ENCODE data around the gene MYO5C.
"Not testable (repeated sequence)": the region's sequence is repeated elsewhere in the genome, so short reads cannot be mapped to it uniquely, and the experiment has no call there.

The MYO5C gene

DNA sequence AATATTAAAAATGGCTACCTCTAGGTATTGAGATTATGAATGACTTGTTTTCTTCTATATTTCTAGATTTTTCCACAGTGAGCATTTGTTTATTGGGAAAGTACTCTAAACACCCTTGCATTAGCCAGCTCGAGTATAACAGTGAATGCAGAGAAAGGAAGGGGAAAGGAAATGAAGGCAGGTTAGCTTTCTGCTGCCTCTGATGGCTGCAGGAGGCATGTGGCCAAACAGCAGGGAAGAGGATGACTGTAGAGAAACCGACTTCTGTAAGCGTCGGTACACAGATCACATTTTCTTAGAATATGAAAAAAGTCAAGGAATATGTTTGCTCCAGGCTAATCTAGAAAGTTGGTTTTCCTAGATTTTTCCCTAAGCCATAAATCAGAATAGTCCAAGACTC lies 124.2 kb downstream of the MYO5C start:
- TF ChIP-seq, protein P1, sequence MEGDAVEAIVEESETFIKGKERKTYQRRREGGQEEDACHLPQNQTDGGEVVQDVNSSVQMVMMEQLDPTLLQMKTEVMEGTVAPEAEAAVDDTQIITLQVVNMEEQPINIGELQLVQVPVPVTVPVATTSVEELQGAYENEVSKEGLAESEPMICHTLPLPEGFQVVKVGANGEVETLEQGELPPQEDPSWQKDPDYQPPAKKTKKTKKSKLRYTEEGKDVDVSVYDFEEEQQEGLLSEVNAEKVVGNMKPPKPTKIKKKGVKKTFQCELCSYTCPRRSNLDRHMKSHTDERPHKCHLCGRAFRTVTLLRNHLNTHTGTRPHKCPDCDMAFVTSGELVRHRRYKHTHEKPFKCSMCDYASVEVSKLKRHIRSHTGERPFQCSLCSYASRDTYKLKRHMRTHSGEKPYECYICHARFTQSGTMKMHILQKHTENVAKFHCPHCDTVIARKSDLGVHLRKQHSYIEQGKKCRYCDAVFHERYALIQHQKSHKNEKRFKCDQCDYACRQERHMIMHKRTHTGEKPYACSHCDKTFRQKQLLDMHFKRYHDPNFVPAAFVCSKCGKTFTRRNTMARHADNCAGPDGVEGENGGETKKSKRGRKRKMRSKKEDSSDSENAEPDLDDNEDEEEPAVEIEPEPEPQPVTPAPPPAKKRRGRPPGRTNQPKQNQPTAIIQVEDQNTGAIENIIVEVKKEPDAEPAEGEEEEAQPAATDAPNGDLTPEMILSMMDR (conservative IDR thresholded peaks at IDR 0.05), result no peak
- no peak for TF ChIP-seq ZFX (IDR thresholded peaks at IDR 0.05)
- no peak overlapping the region for H3K27ac ChIP-seq

DNA sequence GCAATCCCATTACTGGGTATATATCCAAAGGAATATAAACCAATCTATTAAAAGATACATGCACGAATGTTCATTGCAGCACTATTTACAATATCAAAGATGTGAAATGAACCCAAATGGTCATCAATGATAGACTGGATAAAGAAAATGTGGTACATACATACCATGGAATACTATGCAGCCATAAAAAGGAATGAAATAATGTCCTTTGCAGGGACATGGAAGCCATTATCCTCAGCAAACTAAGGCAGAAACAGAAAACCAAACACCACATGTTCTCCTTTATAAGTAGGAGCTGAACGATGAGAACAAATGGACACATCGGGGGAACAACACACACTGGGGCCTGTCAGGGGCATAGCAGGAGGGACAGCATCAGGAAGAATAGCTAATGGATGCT lies 125.4 kb downstream of the MYO5C start:
- H3K27ac ChIP-seq, result not testable (repeated sequence)

DNA sequence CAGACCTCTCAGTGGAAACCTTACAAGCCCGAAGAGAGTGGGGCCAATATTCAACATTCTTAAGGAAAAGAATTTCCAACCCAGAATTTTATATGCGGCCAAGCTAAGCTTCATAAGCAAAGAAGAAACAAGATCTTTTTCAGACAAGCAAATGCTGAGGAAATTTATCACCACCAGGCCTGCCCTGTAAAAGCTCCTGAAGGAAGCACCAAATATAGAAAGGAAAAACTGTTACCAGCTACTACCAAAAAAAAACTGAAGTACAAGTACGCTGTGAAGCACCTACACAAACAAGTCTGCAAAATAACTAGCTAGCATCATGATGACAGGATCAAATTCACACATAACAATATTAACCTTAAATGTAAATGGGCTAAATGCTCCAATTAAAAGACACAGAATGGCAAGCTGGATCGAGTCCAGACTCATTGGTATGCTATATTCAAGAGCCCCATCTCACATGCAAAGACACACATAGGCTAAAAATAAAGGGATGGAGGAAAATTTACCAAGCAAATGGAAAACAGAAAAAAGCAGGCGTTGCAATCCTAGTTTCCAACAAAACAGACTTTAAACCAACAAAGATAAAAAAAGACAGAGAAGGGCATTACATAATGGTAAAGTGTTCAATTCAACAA lies 130.0 kb downstream of the MYO5C start:
- not testable (repeated sequence) for H3K27ac ChIP-seq

DNA sequence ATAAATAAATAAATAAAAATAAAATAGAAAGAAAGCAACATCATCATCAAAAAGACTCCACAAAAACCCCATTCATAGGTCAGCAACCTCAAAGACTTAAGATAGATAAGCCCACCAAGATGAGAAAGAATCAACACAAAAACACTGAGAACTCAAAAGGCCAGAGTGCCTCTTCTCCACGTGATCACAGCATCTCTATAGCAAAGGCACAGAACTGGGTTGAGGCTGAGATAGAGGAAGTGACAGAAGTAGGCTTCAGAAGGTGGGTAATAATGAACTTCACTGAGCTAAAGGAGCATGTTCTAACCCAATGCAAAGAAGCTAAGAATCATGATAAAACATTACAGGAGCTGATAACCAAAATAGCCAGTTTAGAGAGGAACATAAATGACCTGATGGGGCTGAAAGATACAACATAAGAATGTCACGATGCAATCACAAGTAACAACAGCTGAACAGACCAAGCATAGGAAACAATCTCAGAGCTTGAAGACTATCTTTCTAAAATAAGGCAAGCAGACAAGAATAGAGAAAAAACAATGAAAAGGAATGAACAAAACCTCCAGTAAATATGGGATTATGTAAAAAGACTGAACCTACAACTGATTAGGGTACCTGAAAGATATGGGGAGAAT lies 130.9 kb downstream of the MYO5C start:
- TF ChIP-seq ZFX (IDR thresholded peaks at IDR 0.05), result no peak
- TF ChIP-seq, protein P1 (conservative IDR thresholded peaks at IDR 0.05), result no peak
- H3K27ac ChIP-seq, result no peak overlapping the region

DNA sequence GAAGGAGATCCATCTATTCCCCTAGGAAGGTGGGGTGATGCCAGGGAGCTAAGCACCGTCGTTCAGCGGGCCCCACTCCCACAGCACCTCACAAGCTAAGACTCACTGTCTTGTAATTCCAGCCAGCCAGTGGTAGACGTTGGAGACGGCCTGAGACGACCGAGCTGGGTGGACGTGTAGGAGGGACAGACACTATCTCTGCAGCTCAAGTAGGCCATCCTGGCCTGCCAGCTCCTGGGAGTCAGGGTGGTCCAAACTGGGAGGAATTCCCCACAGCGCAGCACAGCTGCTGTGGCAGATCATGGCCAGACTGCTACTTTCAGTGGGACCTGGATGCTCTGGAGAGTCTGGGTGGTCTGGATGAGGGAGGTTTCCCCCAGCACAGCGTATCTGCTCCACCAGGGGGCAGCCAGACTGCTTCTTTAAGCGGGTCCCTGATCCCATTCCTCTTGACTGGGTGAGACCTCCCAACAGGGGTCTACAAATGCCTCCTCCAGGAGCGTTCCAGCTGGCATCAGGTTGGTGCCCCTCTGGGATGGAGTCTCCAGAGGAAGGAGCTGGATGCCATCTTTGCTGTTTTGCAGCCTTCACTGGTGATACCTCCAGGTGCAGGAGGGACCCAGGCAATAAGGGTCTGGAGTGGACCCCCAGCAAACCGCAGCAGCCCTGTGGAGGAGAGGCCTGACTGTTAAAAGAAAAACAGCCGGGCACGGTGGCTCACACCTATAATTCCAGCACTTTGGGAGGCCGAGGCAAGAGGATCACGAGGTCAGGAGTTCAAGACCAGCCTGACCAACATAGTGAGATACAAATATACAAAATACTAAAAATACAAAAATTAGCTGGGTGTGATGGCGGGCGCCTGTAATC lies 132.0 kb downstream of the MYO5C start:
- no peak overlapping the region for H3K27ac ChIP-seq
- no peak for TF ChIP-seq ZFX (IDR thresholded peaks at IDR 0.05)
- TF ChIP-seq, protein P1 (conservative IDR thresholded peaks at IDR 0.05), result no peak; the same call in 1 of the 2 replicates

DNA sequence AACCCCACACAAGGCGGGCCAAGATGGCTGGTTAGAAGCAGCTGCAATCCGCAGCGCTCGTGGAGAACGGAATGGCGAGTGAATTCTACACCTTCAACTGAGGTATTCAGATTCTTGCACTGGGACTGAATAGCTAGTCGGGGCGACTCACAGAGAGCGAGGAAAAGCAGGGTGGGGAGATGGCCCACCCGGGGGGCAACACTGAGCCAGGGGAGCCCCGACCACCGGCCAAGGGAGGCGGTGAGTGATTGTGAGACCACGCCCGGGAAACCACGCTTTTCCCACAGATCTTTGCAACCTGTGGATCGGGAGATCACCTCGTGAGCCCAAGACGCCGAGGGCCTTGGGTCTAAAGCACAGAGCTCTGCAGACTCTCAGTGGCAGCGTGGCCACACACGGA lies 132.7 kb downstream of the MYO5C start:
- TF ChIP-seq, protein P1 (conservative IDR thresholded peaks at IDR 0.05), result no peak
- no peak for TF ChIP-seq ZFX (IDR thresholded peaks at IDR 0.05)
- H3K27ac ChIP-seq, result no peak overlapping the region

DNA sequence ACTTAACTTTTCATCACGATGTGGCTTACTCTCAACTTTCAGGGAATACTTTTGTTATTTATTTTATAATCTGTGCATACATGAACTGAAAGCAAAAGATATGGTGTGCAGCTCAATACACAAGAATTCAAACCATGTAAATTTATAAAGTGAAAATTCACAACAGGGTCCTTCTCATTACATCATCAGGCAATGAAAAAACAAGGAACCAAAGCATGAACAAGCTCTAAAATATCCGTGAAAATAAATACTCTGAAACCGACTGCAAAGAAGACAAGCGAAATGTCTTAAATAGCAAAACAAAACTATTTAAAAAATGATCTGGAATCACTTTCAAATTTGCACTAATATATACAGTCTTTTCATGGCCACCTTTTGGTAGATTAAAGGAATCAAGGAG lies 133.3 kb downstream of the MYO5C start:
- H3K27ac ChIP-seq, result no peak overlapping the region
- no peak for TF ChIP-seq ZFX (IDR thresholded peaks at IDR 0.05)
- TF ChIP-seq, protein P1 (conservative IDR thresholded peaks at IDR 0.05), result no peak

DNA sequence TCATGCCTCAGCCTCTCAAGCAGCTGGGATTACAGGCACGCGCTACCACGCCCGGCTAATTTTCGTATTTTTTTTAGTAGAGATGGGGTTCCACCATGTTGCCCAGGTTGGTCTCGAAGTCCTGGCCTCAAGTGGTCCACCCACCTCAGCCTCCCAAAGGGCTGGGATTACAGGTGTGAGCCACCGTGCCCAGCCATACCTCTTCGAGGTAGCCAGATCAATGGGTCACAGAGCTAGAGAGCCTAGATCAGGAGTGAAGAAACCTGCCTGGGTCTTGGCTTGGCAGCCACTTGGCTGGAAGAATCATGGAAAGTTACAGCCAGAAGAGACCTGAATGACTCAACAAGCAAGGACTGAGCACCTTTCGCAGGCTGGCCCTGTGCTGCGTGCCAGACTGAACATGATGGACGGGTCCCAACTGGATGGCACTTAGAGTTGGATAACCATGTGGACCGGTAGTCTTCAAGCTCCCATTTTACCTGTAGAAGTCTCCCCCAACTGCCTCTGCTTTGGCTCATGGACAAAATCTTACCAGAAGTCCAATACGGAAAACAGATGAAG lies 134.1 kb downstream of the MYO5C start:
- TF ChIP-seq, protein P1 (conservative IDR thresholded peaks at IDR 0.05), result no peak
- no peak for TF ChIP-seq ZFX (IDR thresholded peaks at IDR 0.05)

More for the DNA sequence above, 134.1 kb downstream of the MYO5C start:
- no peak overlapping the region for H3K27ac ChIP-seq
